GM12892 (cell line): ENCODE data around the gene RAP1GAP2.

ENCODE experiments used
- POLR2A ChIP-seq: IDR thresholded peaks from 2 replicates; pipeline ENCODE4 v1.6.1; 2011; ENCODE audit warnings: low read depth, low read length, control low read depth
- POLR2AphosphoS5 ChIP-seq: IDR thresholded peaks from 2 replicates; pipeline ENCODE4 v1.6.1; 2011; ENCODE audit warnings: low read depth, low read length, control low read depth
- TAF1 ChIP-seq: IDR thresholded peaks from 2 replicates; pipeline ENCODE4 v1.6.1; 2011; ENCODE audit warnings: low read depth, mild to moderate bottlenecking, control low read depth, low read length, borderline replicate concordance

GRCh38 chr17:2980904-2981246 is 184.6 kb downstream of the RAP1GAP2 start:
- TF ChIP-seq POLR2A, result no peak
- no peak for TF ChIP-seq POLR2AphosphoS5
- TF ChIP-seq TAF1, result no peak
